ENCODE measurements around the gene RNF150.
A peak's percentile ranks its signal among the peaks of the same experiment; 100 is the strongest.

Gene RNF150

GRCh38 chr4:141120036-141120593, 13.2 kb downstream of the RNF150 start:
- no peak for TF ChIP-seq CTCF (IDR thresholded peaks at IDR 0.05; ENCODE audit: low read depth, low read length, missing control alignments)
- H3K27ac ChIP-seq: no peak overlapping the region
- in situ Hi-C loops (cut with HindIII; ENCODE audit: low pct_ligation_motif_present, low sequenced_read_pairs): no loop called here
- H3K4me3 ChIP-seq (ENCODE audit: low read depth, low read length): no peak overlapping the region
- no peak for DNase-seq
- no peaks in the 10 kb centered on the region for H3K36me3 ChIP-seq (replicated peaks)
- H3K27me3 ChIP-seq (replicated peaks): no peaks in the 10 kb centered on the region

DNA sequence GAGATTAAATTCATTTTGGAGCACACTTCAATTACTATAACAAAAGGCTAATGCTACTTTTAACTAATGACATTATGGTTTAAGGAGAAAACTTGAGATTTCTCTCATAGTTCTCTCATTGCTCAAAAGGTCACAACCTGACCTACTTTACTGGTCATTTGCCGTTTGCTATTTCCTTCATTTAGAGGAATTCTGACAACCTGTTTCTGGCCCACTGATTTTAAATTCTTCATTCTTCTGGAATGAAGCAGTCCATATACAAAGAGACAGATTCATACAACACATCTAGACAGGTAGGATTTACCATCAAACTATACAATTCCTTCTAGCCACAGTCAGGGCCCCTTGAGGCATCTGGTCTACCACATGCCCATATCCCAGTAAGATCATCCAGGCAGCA, 14.2 kb downstream of the RNF150 start:
- no peak overlapping the region for H3K27ac ChIP-seq
- in situ Hi-C loops (cut with HindIII; ENCODE audit: low pct_ligation_motif_present, low sequenced_read_pairs): no loop called here
- no peak for TF ChIP-seq CTCF (IDR thresholded peaks at IDR 0.05; ENCODE audit: low read depth, low read length, missing control alignments)
- no peak overlapping the region for H3K4me3 ChIP-seq (ENCODE audit: low read depth, low read length)
- H3K36me3 ChIP-seq (replicated peaks): no peaks in the 10 kb centered on the region
- H3K27me3 ChIP-seq (replicated peaks): no peaks in the 10 kb centered on the region
- no peak for DNase-seq

DNA sequence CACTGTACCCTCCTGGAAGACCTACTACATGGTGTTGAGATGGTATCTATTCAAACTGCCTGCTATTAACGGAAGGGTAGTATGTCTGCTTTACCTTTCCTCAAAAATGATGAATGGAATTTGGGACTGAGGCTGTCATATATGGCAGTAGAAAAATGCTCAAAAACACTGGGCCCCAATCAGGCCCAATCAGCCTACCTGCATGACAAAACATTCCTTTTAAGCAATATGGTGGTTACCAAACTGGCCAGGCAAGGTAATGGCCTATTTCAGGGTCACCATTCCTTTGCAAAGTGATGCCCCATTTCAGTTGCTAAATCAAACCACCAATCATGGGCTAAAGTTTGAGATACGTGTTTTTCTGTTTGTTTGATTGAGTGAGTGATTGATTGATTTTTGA, 14.9 kb downstream of the RNF150 start:
- TF ChIP-seq CTCF (IDR thresholded peaks at IDR 0.05; ENCODE audit: low read depth, low read length, missing control alignments): no peak
- H3K27ac ChIP-seq: no peak overlapping the region
- H3K27me3 ChIP-seq (replicated peaks): no peaks in the 10 kb centered on the region
- H3K36me3 ChIP-seq (replicated peaks): no peaks in the 10 kb centered on the region
- no peak for DNase-seq
- in situ Hi-C loops (cut with HindIII; ENCODE audit: low pct_ligation_motif_present, low sequenced_read_pairs): no loop called here
- no peak overlapping the region for H3K4me3 ChIP-seq (ENCODE audit: low read depth, low read length)

GRCh38 chr4:141117935-141118334, 15.3 kb downstream of the RNF150 start:
- Histone ChIP-seq H3K27ac (no peak overlapping the region), H3K4me3 (ENCODE audit: low read depth, low read length) (no peak overlapping the region), H3K27me3 (replicated peaks) (no peaks in the 10 kb centered on the region), H3K36me3 (replicated peaks) (no peaks in the 10 kb centered on the region)
- in situ Hi-C loops (cut with HindIII; ENCODE audit: low pct_ligation_motif_present, low sequenced_read_pairs): no loop called here
- no peak for TF ChIP-seq CTCF (IDR thresholded peaks at IDR 0.05; ENCODE audit: low read depth, low read length, missing control alignments)
- no peak for DNase-seq

DNA sequence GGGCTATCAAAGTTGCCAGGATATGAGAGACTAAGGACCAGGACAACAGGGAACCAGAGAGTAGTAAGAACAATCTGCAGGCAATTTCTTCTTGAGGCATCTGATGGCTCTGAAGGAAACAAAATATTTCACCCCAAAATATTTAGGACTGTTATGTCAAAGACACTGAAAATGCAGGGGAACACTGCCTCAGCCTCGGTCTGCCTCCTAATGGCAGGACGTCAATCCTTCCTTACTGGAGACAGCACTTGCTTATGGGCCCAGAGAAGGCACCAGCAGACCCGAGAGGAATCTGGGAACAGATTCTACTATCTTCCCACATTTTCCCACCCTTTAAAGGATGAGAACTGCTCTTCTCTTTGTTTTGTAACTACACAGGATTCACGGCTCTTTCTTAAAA, 23.3 kb downstream of the RNF150 start:
- Histone ChIP-seq H3K27ac (no peak overlapping the region), H3K36me3 (replicated peaks) (no peaks in the 10 kb centered on the region), H3K4me3 (ENCODE audit: low read depth, low read length) (no peak overlapping the region), H3K27me3 (replicated peaks) (no peaks in the 10 kb centered on the region)
- in situ Hi-C loops (cut with HindIII; ENCODE audit: low pct_ligation_motif_present, low sequenced_read_pairs): no loop called here
- DNase-seq: no peak
- peak; percentile 15 for TF ChIP-seq CTCF (IDR thresholded peaks at IDR 0.05; ENCODE audit: low read depth, low read length, missing control alignments)

DNA sequence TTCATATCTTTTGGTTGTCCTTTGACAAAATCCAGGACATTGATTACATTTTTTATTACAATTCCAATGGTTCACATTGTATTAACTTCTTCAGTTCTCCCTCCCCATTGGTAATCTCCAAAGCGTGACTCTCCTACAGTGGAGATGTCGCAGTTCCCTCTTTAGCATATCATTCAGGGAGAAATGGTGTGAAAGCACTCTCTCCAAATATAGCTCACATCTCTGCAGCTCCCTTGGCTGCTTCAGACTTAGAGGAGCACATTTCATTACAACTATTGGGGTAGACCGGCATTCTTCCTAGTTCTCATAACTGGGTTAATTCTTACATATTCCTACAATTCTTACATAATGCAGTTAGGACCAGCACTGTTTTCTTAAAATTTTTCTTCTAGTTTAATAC, 25.3 kb downstream of the RNF150 start:
- Histone ChIP-seq H3K4me3 (ENCODE audit: low read depth, low read length) (no peak overlapping the region), H3K36me3 (replicated peaks) (no peaks in the 10 kb centered on the region), H3K27ac (no peak overlapping the region), H3K27me3 (replicated peaks) (no peaks in the 10 kb centered on the region)
- in situ Hi-C loops (cut with HindIII; ENCODE audit: low pct_ligation_motif_present, low sequenced_read_pairs): no loop called here
- no peak for TF ChIP-seq CTCF (IDR thresholded peaks at IDR 0.05; ENCODE audit: low read depth, low read length, missing control alignments)
- no peak for DNase-seq
